Nephron (organoid): ENCODE data around the gene ZNF682.
A peak's percentile ranks its signal among the peaks of the same experiment; 100 is the strongest.
"Not testable (repeated sequence)": the region's sequence is repeated elsewhere in the genome, so short reads cannot be mapped to it uniquely, and the experiment has no call there.

Experiments used
- H3K27ac Mint-ChIP-seq, 3 experiments: 2 replicates each; pipeline ENCODE4 v1.8.0; 2020; ENCODE audit warnings: mixed read lengths in 3 of 3, mild to moderate bottlenecking in 2 of 3, moderate library complexity in 1 of 3
- H3K27me3 Mint-ChIP-seq: 2 replicates; pipeline ENCODE4 v1.8.0; 2021; ENCODE audit warnings: low read depth, mild to moderate bottlenecking, moderate library complexity, mixed read lengths
- H3K36me3 Mint-ChIP-seq: 2 replicates; pipeline ENCODE4 v1.8.0; 2020; ENCODE audit warnings: low read depth, mixed read lengths
- H3K4me1 Mint-ChIP-seq: 2 replicates; pipeline ENCODE4 v1.8.0; 2020; ENCODE audit warnings: mixed read lengths
- H3K4me3 Mint-ChIP-seq, 3 experiments: 2 replicates each; pipeline ENCODE4 v1.8.0; 2020; ENCODE audit warnings: mild to moderate bottlenecking in 3 of 3, mixed read lengths in 3 of 3, moderate library complexity in 2 of 3
- H3K9me3 Mint-ChIP-seq: 2 replicates; pipeline ENCODE4 v1.8.0; 2020; ENCODE audit warnings: mixed read lengths
- CTCF ChIP-seq, 3 experiments: fragments of 200-600 bp; sonication (generic); IDR thresholded peaks; one replicate each; pipeline ENCODE4 v1.5.0; 2021; ENCODE audit warnings: antibody characterized with exemption in 3 of 3; ENCODE audit not compliant: unreplicated experiment in 3 of 3

Gene ZNF682

GRCh38 chr19:20077791-20078463 is 38.6 kb upstream of the ZNF682 start, which contains the start of gene ZNF90:
Gene ZNF90, plus strand, starts transcription at chr19:20078000. Its CDS starts 133 bp downstream, at chr19:20078133.
- Mint-ChIP-seq H3K27ac (peak within 1 kb of the TSS; percentile 56 to 95 (median 92)), H3K27me3 (no peaks in the 10 kb centered on the region), H3K36me3 (peaks cover 36% of the 10 kb centered on the region), H3K4me3 (peak within 1 kb of the TSS; percentile 92 to 93 (median 93)), H3K9me3 (peaks cover 31% of the 10 kb centered on the region), H3K4me1 (peaks cover 15% of the 10 kb centered on the region)
- peak in 1 of 3 experiments; percentile 8 for TF ChIP-seq CTCF (IDR thresholded peaks at IDR 0.05; ENCODE audit: unreplicated experiment in 3 of 3)

DNA sequence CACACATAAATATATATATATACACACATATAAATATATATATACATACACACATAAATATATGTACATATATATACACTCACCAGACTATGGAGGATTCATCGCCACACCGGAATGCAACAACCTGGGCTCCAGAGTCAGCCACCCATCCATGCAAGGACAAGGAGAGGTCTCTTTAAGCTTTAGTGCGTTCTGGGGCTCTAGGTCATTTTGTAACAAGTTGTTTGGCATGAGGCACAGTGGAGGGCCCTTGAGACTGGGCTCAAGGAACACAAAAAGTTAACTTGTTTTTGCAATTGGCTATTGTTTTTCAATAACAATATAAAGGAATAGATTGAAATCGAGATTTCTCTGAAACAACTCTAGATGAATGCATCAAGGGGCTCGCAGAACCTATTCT is 33.6 kb upstream of the ZNF682 start:
- Mint-ChIP-seq H3K9me3 (peaks cover 21% of the 10 kb centered on the region), H3K4me3 (no peak overlapping the region), H3K36me3 (no peaks in the 10 kb centered on the region), H3K27me3 (peaks cover 6% of the 10 kb centered on the region), H3K27ac (no peak overlapping the region), H3K4me1 (peaks cover 5% of the 10 kb centered on the region)
- TF ChIP-seq CTCF (IDR thresholded peaks at IDR 0.05; ENCODE audit: unreplicated experiment in 3 of 3): no peak

DNA sequence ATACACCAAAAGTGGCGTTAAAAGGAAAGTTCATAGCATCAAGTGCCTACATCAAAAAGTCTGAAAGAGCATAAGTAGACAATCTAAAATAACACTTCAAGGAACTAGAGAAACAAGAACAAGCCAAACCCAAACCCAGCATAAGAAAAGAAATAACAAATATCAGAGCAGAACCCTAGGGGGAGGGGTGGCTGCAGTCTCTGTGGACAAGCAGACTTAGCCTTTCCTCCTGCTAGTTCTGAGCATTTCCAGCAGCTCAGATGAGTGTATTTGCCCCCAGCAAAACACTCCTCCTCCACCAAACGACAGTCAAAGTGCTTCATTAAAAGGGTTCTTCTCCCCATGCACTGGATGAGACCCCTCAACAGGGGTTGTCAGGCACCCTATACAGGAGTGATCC is 31.4 kb upstream of the ZNF682 start:
- Mint-ChIP-seq H3K9me3 (peaks cover 24% of the 10 kb centered on the region), H3K4me1 (no peaks in the 10 kb centered on the region), H3K27me3 (peaks cover 6% of the 10 kb centered on the region), H3K4me3 (no peak overlapping the region), H3K27ac (no peak overlapping the region), H3K36me3 (no peaks in the 10 kb centered on the region)
- no peak for TF ChIP-seq CTCF (IDR thresholded peaks at IDR 0.05; ENCODE audit: unreplicated experiment in 3 of 3)

DNA sequence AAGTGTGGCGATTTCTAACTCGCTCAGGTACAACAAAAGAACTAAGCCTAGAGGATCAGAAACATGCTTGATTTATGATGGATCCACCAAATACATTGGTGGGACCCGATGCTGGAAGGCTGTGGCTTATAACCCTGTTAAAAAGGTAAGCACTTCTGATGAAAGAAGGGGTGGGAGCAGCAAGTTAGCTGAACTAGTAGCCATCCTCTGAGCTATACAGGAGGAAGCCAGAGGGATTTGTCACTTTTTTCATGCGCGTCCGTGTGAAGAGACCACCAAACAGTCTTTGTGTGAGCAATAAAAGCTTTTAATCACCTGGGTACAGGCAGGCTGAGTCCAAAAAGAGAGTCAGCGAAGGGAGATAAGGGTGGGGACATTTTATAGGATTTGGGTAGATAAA is 29.3 kb upstream of the ZNF682 start:
- peaks cover 24% of the 10 kb centered on the region for H3K9me3 Mint-ChIP-seq
- not testable (repeated sequence) for H3K36me3 Mint-ChIP-seq, H3K27me3 Mint-ChIP-seq, H3K27ac Mint-ChIP-seq, H3K4me3 Mint-ChIP-seq, H3K4me1 Mint-ChIP-seq

DNA sequence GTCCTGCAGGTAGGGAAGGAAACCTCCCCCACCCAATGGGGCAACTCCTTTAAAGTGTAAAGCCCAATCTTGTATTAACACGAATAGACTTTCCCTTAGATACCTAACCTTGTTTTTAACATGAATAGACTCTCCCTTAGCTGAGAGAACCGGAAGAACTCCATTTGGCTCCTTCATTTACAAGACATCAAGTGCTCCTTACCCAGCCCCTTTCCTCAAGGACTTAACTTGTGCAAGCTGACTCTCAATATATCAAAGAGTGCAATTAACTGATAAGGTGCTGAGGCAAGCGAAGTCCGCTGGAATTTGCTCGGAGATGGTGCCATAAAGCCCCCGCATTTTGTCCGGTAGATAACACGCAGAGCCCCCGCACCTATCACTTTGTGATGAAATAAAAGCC is 28.6 kb upstream of the ZNF682 start:
- Mint-ChIP-seq H3K4me1 (no peaks in the 10 kb centered on the region), H3K9me3 (peaks cover 24% of the 10 kb centered on the region), H3K27ac (no peak overlapping the region), H3K27me3 (peaks cover 6% of the 10 kb centered on the region), H3K4me3 (no peak overlapping the region), H3K36me3 (no peaks in the 10 kb centered on the region)
- no peak for TF ChIP-seq CTCF (IDR thresholded peaks at IDR 0.05; ENCODE audit: unreplicated experiment in 3 of 3)

GRCh38 chr19:20066861-20067260 is 27.6 kb upstream of the ZNF682 start:
- Mint-ChIP-seq H3K27me3 (peaks cover 4% of the 10 kb centered on the region), H3K27ac (no peak overlapping the region), H3K36me3 (no peaks in the 10 kb centered on the region), H3K9me3 (peaks cover 23% of the 10 kb centered on the region), H3K4me1 (no peaks in the 10 kb centered on the region), H3K4me3 (no peak overlapping the region)
- TF ChIP-seq CTCF (IDR thresholded peaks at IDR 0.05; ENCODE audit: unreplicated experiment in 3 of 3): no peak
